GM19239 (cell line): ENCODE results near the gene ST6GALNAC6.
"Not testable (repeated sequence)": the region's sequence is repeated elsewhere in the genome, so short reads cannot be mapped to it uniquely, and the experiment has no call there.

ENCODE experiments used
- DNase-seq: peaks from one replicate; pipeline ENCODE4 v3.0.0; 2011; ENCODE audit warnings: low spot score; ENCODE audit not compliant: insufficient read length
- FAIRE-seq: peaks from 2 replicates; lab custom pipeline; 2011; peaks lifted over from hg19 to GRCh38; lab: Jason Lieb, UNC

ST6GALNAC6 gene

DNA sequence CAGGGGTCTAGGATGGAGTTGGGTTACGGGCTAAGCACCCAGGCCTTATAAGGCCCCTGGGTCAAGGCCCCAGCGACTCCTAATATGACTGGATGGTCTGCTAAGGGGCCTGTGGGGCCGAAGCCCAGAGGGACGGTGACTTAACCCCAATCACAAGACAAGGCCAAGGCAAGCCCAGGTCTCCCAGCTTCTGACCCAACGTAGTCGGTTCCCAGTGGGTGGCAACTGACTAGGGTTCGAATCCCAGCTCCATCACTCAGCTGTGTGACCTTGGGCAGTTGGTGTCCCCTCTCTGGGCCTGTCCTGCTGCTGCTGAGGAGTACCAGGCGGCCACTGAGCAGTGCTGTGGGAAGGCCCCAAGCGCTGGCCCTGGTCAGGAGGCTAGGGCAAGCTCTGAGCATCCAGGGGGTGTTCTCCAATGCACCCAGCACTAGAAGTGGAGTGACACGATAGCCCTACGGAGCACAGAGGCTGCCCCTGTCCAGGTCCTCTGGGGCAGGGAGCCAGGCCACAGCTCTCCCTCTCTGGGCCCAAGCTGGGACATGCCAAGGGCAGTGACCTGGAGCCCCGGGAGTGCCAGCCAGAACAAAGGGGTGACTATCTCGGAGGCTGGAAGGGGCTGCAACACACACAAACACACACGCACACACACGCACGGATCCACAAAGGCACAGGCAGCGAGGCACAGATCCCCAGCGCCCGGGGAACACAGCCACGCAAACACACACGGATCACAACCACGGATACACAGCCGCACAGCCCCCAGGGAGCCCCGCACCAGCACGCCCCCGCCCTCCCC, 22.4 kb downstream of the ST6GALNAC6 start:
- DNase-seq: no peak
- FAIRE-seq: no peak

DNA sequence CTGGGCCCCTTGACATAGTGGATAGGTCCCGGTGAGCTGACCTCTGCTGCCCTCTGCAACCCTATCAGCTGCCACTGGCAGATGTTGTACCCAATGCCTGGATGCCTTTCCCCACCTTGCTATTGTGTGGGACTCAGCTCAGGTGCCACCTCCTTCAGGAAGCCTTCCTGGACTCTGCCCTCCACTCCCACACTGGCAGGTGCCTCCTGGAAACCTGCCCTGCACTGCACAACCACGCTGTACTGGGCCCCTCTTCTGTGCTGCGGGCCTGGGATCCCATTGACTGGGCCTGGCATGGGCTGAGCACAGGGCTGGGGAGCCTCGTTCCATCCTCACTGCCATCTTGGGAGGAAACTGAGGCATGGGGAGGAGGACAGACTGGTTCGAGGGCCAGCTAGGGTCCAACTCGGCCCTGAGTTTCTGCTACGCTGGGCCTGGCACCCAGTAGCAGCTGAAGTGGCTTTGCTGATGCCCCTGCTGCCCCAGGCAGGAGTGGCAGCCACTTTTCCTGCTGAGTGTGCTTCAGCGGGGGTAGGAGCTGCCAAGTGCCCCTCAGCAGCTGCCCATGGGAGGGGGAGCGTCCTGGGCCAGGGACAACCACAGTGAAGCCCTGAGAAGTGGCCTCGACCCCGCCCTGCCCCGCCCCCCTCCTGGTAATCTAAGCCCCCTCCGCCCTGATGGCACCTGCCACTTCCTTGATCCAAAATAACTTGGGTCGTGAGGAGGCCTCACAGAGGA, 23.2 kb downstream of the ST6GALNAC6 start:
- DNase-seq (no peak), FAIRE-seq (no peak)

DNA sequence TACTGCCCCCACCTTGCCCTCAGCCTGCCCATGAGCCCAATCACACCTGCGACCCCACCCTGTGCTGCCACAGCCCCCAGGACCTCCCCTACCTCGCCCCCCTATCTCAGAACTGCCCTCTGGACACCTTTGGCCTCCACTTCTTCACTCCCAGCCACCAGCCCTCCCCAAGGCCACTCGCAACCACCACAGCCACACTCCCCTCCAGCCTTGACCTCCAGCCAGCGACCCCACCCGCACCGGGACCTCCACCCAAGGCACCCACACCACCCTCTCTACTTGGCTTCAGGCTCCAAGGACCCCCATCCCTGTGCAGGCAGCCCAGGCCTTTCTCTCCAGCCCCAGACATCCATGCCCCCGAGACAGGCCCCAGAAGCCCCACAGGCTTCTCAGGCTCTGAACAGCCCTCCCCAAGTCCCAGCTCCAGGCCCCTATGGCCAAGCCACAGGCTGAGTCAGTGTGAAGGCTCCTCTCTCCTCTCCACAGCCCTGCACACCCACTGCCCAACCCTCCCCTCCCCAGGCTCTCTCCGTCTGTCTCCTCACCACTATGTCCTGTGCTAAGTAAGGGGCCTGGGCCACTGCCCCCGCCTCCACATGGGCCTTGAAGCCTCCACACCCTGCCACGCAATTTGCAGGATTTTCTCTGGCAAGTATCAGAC, 24.0 kb downstream of the ST6GALNAC6 start:
- DNase-seq: no peak
- no peak for FAIRE-seq

DNA sequence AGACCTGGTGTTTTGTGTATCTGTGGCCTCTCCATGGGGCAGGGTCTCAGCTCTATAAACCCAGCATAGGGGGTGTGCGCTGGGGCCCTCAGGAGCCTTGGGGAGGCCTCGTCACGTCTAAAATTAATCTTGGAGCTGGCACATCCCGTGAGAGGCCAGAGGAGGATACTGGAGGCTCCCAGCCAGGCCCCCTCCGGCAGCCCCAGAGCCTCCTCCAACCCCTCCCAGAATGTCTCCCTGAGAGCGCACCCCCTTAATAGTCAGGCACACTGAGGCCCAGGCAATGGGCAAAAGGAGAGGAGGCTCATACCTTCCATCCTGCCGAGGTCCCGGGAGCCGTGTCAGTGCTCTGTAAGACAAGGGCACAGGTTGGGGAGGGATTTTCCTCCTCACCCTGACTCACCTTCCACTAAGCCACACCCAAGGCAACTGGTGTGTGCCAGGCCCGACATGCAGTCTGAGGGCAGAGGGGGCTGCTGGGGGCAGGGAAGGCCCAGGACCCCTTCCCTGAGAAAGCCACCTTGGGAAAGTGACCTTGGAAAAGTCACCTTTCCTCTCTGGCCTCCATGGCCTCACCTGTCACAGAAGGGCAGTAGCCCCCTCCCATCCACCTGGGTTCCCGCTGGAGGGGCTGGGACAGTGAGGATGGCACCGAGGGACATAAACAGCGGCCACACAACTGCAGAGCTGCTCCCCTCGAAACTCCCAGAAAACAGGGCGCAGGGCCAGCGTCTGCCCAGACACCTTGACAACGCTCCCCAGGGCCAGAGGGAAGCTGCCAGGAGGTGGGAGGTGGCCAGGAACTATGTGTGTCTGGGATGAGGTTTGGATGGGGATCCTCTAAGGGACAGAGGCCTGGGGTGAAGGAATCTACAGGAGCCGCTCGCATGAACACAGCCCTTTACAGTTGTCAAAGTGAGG, 24.8 kb downstream of the ST6GALNAC6 start:
- no peak for FAIRE-seq
- DNase-seq: no peak

DNA sequence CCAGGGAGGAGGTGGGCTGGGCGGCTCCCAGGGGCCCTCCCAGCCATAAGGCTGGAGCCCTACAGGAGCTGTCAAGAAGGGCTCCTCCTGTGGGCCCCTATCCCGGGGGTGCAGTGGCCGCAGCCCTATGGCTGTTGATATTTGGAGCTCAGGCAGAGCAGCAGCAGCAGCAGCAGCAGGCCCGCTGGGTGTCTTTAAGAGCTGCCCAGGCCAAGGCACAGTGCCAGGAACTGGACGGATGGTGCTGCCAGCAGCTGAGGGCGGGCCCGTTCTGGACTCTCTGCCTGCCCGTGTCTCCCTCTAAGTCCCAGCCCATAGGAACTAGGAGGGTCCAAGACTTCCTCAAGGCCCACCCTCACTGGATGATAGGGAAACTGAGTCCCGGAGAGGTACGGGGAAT, 25.5 kb downstream of the ST6GALNAC6 start:
- DNase-seq: no peak
- no peak for FAIRE-seq

DNA sequence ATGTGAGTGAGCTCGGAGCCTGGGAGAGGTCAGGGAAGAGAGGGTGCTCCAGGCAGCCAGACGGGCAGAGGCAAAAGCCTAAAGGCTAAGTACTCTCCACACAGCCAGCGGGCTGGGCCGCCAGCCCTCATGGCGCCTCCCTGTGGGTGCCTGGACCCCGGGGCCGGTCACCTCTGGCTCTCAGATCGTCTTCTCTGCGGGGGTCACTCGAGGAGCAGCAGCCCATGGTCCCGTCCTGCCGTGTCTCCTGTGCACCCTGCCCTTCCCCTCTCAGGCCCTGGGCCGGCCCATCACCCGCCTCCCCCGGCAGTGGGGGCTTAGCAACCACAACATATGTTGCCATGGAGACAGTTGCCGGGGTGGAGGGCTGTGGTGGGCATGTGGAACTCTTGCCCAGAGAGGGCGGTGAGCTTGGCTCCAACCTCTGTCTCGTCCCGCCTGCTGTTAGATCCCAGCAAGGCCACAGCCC, 26.1 kb downstream of the ST6GALNAC6 start:
- DNase-seq (no peak), FAIRE-seq (no peak)

DNA sequence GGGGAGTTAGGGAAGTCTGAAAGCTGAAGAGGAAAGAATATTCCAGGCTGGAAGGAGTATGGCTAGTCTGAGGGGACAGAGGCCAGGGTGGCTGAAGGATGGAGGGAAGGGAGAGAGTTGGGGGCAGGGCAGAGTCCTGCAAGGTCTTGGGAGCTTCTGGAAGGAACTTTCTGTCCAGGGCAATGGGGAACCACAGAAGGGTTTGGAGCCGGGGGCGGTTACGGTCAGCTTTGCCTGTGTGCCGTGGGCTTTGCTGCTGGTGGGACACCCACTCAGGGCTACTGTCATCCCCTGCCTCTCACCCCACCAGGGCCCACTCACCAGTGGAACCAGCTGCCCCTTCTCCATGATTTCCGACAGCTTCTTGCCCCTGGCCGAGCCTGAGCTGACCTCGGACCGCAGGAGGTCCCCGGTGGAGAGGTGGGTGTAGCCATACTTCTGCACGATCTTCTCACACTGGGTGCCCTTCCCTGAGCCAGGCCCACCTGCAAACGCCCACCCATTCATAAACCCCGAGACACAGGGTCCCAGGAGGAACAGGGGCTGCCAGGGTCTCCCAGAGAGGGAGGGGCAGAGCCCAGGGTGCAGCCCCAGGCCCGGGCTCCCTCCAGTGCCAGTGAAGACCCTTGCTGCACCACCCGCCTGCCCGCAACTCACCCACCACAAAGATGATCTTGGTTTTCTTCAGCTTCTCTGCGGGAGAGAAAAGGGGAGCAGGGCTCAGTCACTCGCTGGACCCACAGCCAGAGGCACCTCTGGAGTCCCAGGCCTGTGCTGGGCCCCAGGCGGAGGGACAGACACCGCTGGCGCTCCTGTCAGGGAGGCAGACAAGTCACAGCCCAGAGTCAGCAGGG, 26.8 kb downstream of the ST6GALNAC6 start:
- DNase-seq (no peak), FAIRE-seq (no peak)

DNA sequence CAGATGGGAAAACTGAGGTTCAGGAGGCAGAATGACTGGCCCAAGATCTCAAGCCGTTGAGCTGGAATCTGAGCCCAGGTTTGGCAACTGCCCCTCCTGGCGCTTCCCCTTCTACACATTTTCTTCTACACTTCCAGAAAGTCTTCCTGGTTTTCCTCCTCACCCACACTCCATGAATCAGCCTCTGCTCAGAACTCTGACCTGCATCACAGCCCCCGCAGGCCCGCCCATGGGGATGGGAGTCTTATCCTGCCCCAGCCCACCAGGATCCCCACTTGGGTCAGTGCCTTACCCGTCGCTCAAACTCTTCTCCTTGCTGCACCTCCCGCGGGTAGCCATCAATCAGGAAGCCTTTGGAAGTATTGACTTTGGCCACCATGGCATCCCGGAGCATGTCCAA, 27.9 kb downstream of the ST6GALNAC6 start:
- no peak for FAIRE-seq
- no peak for DNase-seq

DNA sequence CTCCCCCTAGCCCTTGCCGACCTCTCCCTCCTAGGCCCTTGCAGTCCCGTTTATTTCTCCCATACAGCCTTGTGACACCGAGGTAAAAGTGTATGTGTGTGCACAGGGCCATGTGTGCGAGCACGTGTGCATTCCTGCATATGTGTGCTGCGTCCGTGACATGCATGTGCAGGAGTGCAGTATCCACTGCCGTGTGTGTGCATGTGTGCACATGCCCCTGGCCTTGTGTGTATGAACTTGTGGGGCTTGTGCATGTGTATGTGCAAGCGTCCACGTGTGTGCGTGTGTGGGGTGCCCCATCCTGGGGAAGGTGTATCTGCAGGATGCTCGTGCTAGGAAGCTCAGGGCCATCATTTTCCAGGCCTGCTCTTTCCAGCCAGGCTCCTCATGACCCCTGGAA, 28.5 kb downstream of the ST6GALNAC6 start:
- DNase-seq: no peak
- no peak for FAIRE-seq

DNA sequence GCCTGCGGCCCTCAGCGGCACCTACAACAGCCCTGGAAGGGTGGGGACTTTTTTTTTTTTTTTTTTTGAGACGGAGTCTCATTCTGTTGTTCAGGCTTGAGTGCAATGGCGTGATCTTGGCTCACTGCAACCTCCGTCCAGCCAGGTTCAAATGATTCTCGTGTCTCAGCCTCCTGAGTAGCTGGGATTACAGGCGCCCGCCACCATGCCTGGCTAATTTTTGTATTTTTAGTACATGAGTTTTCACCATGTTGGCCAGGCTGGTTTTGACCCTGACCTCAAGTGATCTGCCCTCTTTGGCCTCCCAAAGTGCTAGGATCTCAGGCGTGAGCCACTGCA, 29.3 kb downstream of the ST6GALNAC6 start:
- not testable (repeated sequence) for FAIRE-seq, DNase-seq

DNA sequence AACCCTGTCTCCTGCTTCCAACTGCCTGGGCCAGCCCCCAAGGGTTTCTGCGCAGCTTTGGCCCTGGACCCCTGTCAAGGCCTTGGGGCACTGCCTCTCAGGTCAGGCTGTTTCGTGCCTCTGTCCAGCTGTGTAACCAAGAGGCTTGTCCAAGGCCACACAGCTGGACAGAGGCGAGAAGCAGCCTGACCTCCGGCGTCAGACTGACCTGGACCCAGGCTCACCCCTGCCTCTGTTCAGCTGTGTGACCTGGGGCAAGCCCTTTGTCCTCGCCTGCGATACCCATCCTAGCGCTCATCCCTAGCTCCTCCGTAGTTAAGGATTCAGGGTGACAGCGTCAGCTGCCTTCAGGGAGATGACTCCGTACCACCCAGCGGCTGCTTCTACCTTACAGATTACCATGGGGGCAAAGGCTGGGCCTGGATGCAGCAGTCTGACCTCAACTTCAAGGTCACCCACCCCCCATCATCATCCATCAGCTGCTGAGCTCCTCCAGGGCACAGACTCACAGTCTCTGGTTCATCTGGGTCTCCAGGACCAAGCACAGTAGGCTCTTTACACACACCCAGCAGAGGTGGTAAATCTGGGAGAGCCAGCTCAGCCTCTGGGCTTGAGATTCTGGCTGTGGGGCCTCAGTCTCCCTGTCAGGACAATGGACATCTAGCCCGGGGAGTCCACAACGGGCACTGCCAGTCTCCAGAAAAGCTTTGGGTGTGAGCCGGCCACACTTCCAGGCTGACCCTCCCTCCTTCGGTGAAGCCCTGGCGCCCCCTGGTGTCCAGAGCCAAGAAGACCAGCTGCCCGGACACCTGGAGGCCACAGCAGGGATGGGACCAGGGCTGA, 29.9 kb downstream of the ST6GALNAC6 start:
- FAIRE-seq (peak; percentile 95), DNase-seq (peak; percentile 98)

DNA sequence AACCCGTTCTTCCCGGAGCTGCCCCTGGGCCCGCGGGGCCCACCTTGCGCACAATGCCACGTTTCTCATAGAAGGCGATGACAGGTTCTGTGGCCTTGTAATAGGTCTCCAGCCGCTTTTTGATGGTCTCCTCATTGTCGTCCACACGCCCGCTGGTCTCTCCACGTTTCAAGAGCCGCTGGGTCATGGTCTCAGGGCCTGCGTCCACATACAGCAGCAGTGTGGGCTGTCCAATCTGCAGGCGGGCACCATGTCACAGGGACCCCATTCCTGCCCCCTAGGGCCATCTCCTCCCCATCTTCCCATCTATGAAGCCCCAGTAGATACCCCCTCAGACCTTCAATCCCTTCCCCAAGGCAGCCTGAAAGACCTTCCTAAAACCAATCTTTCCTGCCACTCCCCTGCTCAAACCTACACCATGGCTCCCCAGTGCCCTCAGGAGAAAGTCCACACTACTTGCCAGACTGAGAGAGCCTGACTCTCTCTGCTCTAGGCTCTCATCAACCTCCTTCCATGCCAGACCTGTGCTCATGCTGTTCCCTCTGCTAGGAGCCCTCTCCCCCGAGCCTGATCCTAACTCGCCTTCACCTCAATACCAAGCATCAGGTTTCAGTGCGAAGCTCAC, 31.0 kb downstream of the ST6GALNAC6 start:
- FAIRE-seq (no peak), DNase-seq (no peak)

DNA sequence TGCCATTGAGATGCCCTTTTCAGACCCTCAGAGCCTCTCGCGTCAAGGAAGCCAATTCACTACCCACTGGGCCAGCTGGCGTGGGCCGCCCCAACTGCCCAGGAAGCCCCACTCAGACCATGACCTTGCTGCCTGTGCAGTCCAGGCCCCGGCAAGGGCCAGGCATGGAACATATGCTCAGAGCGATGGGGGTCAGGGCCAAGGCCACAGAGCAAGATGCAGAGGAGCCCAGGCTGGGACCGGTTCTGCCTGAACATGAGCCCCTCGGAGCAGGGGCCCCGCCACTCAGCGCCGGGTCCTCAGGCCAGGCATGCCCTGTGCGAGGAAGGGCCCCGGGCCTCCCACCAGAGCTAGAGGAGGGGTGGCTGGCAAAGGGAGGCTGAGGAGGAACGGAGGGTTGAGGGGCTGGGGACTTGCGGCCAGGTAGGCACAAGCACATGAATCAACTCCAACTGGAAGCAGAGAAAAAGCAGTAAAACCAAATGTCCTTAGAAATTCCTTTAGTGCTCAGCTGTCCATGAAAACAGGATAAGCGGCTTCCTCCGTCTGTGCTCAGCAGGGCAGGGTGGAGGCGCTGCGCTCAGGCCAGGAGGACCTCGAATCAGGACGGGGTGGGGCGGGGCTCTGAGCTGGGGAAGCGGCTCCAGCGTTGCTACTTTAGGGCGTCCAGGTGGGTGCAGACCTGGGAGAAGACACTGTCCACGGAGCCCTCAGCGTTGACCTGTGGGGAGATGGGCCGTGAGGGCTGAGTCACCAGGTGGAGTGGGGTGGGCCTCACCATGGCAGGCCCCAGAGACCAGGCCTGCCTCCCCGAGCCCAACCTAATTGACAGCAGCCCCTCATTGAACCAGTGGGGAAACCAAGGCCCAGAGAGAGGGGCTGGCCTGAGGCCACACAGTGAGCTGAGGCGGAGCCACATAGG, 31.8 kb downstream of the ST6GALNAC6 start:
- FAIRE-seq (no peak), DNase-seq (no peak)

DNA sequence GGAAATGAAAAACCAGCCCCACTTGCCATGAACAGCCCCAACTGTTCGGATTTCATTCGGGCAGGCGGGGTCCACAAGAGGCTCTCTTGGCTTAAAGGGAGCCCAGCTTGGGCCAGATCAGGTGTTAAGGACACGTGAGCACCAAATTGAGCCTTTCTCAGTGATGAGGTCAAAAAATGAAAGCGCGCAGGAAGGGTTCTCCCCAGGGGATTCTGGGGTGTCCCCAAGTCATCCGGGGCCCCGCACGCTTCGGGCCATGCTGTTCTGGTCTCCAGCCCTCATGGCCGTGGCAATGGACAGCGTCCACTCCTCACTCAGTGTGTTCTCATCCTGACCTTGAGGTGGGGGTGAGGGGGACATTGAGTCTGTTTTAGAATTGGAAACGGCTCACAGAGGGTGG, 32.9 kb downstream of the ST6GALNAC6 start:
- no peak for FAIRE-seq
- no peak for DNase-seq

DNA sequence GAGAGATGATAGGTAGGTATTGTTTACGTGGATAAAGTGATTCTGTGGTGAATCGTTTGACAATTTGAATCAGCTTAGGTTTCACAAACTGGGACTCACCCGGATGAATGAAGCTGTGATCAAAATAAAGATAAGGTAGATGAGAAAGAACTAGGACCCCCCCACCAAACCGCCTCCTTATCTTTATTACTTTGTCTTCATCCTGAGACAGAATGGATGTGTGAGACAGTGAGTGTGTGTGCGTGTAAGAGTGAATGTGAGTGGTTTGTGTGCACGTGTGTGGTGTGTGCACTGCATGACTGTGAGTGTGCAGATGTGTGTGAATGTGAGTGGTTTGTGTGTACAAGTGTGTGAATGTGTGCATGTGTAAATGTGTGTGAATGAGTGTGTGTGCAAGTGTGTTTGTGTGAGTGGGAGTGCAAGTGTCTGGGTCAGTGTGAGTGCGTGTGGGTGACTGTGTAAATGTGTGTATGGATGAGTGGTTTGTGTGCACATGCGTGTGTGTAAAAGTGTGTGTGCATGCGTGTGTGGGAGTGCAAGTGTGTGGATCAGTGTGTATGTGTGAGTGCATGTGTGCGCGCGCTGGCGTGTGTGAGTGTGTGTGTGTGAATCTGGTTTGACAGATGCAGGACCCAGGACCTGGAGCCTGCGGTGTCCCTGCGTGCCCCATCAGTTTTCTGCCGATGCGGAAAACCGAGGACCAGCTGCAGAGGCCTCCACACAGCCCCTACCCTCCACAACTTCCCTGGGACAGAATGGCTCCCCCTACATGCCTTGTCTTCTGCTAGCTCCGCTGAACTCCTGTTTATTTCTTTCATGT, 33.5 kb downstream of the ST6GALNAC6 start:
- DNase-seq: no peak
- peak; percentile 14 for FAIRE-seq

DNA sequence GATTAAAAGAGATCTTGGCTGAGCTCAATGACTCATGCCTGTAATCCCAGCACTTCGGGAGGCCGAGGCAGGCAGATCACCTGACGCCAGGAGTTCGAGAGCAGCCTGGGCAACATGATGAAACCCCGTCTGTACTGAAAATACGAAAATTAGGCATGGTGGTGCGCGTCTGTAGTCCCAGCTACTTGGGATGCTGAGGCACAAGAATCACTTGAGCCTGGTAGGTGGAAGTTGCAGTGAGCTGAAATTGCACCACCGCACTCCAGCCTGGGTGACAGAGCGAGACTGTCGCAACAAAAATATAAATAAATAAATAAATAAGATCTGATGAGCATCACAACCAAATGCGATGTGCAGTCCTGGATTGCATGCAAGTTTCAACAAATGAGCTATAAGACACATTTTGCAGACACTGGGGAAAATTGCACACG, 36.2 kb downstream of the ST6GALNAC6 start:
- DNase-seq: no peak
- no peak for FAIRE-seq
